ENCODE results near the gene PUS7.

DNA sequence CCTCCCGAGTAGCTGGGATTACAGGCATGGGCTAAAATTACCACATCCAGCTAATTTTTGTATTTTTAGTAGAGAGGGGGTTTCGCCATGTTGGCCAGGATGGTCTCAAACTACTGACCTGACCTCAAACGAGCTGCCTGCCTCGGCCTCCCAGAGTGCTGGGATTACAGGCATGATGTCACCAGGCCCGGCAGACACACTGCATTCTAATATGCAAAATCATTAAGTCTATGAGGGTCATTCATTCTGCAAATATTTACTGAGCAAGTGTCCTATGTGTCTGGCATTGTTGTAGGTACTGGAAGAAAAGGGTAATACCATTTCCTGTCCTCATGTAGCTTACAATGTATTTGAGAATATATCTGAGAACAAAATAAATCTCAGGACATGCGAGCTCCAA is 2.7 kb downstream of the PUS7 start:
- no peak for TF ChIP-seq EZH2 (IDR thresholded peaks at IDR 0.05; ENCODE audit: low read length)
- TF ChIP-seq, protein P1, sequence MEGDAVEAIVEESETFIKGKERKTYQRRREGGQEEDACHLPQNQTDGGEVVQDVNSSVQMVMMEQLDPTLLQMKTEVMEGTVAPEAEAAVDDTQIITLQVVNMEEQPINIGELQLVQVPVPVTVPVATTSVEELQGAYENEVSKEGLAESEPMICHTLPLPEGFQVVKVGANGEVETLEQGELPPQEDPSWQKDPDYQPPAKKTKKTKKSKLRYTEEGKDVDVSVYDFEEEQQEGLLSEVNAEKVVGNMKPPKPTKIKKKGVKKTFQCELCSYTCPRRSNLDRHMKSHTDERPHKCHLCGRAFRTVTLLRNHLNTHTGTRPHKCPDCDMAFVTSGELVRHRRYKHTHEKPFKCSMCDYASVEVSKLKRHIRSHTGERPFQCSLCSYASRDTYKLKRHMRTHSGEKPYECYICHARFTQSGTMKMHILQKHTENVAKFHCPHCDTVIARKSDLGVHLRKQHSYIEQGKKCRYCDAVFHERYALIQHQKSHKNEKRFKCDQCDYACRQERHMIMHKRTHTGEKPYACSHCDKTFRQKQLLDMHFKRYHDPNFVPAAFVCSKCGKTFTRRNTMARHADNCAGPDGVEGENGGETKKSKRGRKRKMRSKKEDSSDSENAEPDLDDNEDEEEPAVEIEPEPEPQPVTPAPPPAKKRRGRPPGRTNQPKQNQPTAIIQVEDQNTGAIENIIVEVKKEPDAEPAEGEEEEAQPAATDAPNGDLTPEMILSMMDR (optimal IDR thresholded peaks at IDR 0.05 in 1 of 3, IDR thresholded peaks at IDR 0.05 in 1 of 3, conservative IDR thresholded peaks at IDR 0.05 in 1 of 3; ENCODE audit: extremely low read depth in 1 of 3, insufficient read depth in 2 of 3, low read length in 3 of 3), result no peak

All from keratinocyte (primary cell).